ENCODE results near the gene TSPAN33.
A peak's percentile ranks its signal among the peaks of the same experiment; 100 is the strongest.

The TSPAN33 gene

DNA sequence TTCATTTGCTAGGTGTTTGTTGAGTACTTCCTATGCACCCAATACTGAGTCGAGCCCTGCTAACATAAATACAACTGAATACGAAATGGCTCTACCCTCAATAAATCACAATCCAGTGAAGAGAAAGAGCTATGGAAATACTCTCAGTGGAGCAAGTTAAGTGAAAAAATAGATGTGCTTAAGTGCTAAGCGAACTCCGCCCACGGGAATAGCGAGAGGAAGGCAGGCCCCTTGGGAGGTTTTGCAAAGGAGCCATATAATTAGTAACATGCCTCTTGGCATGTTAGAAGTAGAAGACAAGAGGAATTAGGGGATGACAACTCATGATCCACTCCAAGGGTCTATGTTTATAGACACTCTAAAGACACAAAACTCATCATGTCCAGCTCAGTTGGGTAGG lies 42.8 kb upstream of the TSPAN33 start:
- Histone ChIP-seq H2AFZ (ENCODE audit: low read length) (no peak overlapping the region), H4K91ac (ENCODE audit: low read depth, low read length, poor library complexity) (no peak overlapping the region), H4K8ac (ENCODE audit: low read depth, low read length) (no peak overlapping the region), H3K9ac (ENCODE audit: low read depth, low read length, poor library complexity) (no peak overlapping the region), H2BK12ac (ENCODE audit: low read length) (no peak overlapping the region), H3K27ac (replicated peaks; ENCODE audit: low read length) (no peak overlapping the region), H3K4me2 (ENCODE audit: insufficient read depth, low read length, poor library complexity, severe bottlenecking) (no peak overlapping the region), H3K79me1 (ENCODE audit: low read depth, low read length) (no peaks in the 10 kb centered on the region), H2AK5ac (ENCODE audit: low read depth, low read length) (no peak overlapping the region), H2BK5ac (ENCODE audit: low read length) (no peak overlapping the region), H3K9me3 (replicated peaks in 1 of 2; ENCODE audit: control insufficient read depth in 2 of 2, insufficient read depth in 1 of 2, low read depth in 1 of 2, low read length in 2 of 2) (no peaks in the 10 kb centered on the region), H2BK120ac (ENCODE audit: low read depth, low read length) (no peak overlapping the region), H3K14ac (ENCODE audit: low read length) (no peak overlapping the region), H3K4me3 (ENCODE audit: low read length in 2 of 2) (no peak overlapping the region), H3K23ac (ENCODE audit: low read depth, low read length, poor library complexity) (no peak overlapping the region), H2BK15ac (ENCODE audit: low read length) (no peak overlapping the region), H3K18ac (ENCODE audit: low read length) (no peak overlapping the region), H3K36me3 (replicated peaks in 1 of 2; ENCODE audit: control insufficient read depth in 2 of 2, insufficient read depth in 2 of 2, low read length in 2 of 2) (no peaks in the 10 kb centered on the region), H3K27me3 (ENCODE audit: control insufficient read depth in 3 of 3, insufficient read depth in 3 of 3, low read depth in 1 of 3, low read length in 3 of 3) (peaks cover 0 to 6% (median 0%) of the 10 kb centered on the region in 3 experiments), H3K4me1 (ENCODE audit: control insufficient read depth in 2 of 2, insufficient read depth in 1 of 2, low read depth in 1 of 2, low read length in 2 of 2) (peaks cover 2 to 16% of the 10 kb centered on the region in 2 donors), H3K4ac (ENCODE audit: low read length) (no peak overlapping the region)
- no peak for DNase-seq (ENCODE audit: low spot score)
- WGBS, 2 donors (ENCODE audit: extremely low coverage in 2 of 2, insufficient read length in 2 of 2, insufficient replicate concordance in 1 of 2) = no CpG with 5 or more reads among the region's 6 CpGs

DNA sequence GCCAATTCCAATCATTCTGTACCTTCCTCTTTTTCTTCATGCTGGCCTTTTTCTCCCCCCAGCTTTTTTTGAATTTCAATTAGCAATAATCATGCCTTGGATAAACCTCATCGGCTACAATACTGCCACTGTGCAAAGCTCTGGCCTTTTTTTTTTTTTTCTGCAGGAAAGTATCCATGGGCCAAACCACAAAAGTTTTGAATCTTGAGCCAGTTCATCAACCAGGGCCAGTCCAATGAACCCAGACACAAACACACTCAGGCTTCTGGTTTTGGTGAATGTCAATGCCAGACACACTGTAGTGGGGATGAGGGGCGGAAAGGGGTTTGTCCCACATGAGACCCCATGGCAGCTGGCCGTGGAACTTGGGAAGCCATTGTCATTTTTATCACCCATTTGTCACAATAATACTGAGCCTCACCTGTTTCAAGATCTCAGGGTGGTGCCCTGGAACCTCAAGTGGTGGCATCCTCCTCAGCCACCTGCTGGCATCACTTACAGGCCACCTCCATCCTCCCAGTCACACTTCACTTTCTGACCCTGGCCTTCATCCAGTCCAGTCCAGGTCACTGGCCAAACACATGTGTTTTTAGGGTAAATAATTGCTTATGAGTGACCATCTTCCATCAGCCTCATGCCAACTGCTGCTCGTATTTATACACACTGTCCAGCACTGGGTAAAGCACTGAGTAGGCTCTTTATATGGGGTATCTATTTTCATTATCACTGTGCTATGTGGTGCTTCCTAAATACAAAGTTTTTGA lies 40.8 kb upstream of the TSPAN33 start:
- H3K4ac ChIP-seq (ENCODE audit: low read length) = no peak overlapping the region
- no peaks in the 10 kb centered on the region for H3K79me1 ChIP-seq (ENCODE audit: low read depth, low read length)

DNA sequence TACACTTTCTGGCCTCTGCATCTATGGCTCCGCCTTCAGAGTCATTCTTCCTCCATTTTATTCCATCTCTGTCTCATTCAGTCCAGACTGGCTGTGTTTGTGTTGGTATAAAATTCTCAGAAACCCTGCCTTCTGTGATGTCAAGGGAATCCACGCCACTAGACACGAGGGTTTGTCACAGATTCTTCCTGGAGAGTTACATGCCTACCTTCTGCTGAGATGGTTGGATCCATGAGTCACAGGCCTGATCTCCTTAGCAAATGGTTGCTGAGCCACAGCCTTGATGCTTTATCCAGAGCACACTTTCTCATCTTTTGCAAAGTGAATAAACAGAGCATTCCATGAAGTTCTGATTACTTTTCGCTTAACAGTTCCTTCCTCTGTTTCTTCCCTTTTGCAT lies 35.9 kb upstream of the TSPAN33 start:
- Histone ChIP-seq H3K79me1 (ENCODE audit: low read depth, low read length) (no peaks in the 10 kb centered on the region), H3K4me1 (ENCODE audit: control insufficient read depth in 2 of 2, insufficient read depth in 1 of 2, low read depth in 1 of 2, low read length in 2 of 2) (peaks cover 6 to 8% of the 10 kb centered on the region in 2 donors), H3K27me3 (ENCODE audit: control insufficient read depth in 3 of 3, insufficient read depth in 3 of 3, low read depth in 1 of 3, low read length in 3 of 3) (peaks cover 0 to 3% (median 0%) of the 10 kb centered on the region in 3 experiments), H3K4ac (ENCODE audit: low read length) (no peak overlapping the region), H3K9ac (ENCODE audit: low read depth, low read length, poor library complexity) (no peak overlapping the region), H3K36me3 (replicated peaks in 1 of 2; ENCODE audit: control insufficient read depth in 2 of 2, insufficient read depth in 2 of 2, low read length in 2 of 2) (no peaks in the 10 kb centered on the region), H3K4me2 (ENCODE audit: insufficient read depth, low read length, poor library complexity, severe bottlenecking) (no peak overlapping the region), H3K18ac (ENCODE audit: low read length) (no peak overlapping the region), H4K8ac (ENCODE audit: low read depth, low read length) (no peak overlapping the region), H2AK5ac (ENCODE audit: low read depth, low read length) (no peak overlapping the region), H3K14ac (ENCODE audit: low read length) (no peak overlapping the region), H3K23ac (ENCODE audit: low read depth, low read length, poor library complexity) (no peak overlapping the region), H2BK5ac (ENCODE audit: low read length) (no peak overlapping the region), H2AFZ (ENCODE audit: low read length) (peak overlapping the region; percentile 66), H2BK120ac (ENCODE audit: low read depth, low read length) (no peak overlapping the region), H4K91ac (ENCODE audit: low read depth, low read length, poor library complexity) (no peak overlapping the region), H2BK12ac (ENCODE audit: low read length) (no peak overlapping the region), H3K4me3 (ENCODE audit: low read length in 2 of 2) (no peak overlapping the region), H3K9me3 (replicated peaks in 1 of 2; ENCODE audit: control insufficient read depth in 2 of 2, insufficient read depth in 1 of 2, low read depth in 1 of 2, low read length in 2 of 2) (no peaks in the 10 kb centered on the region), H3K27ac (replicated peaks; ENCODE audit: low read length) (no peak overlapping the region), H2BK15ac (ENCODE audit: low read length) (no peak overlapping the region)
- no peak for DNase-seq (ENCODE audit: low spot score)
- no CpG with 5 or more reads among the region's 4 CpGs for WGBS, 2 donors (ENCODE audit: extremely low coverage in 2 of 2, insufficient read length in 2 of 2, insufficient replicate concordance in 1 of 2)

More for the DNA sequence above, 40.8 kb upstream of the TSPAN33 start:
- Histone ChIP-seq H3K27ac (replicated peaks; ENCODE audit: low read length) (no peak overlapping the region), H3K4me3 (ENCODE audit: low read length in 2 of 2) (peak overlapping the region in 1 of 2 donors; percentile 57), H2BK120ac (ENCODE audit: low read depth, low read length) (no peak overlapping the region), H3K18ac (ENCODE audit: low read length) (no peak overlapping the region), H3K14ac (ENCODE audit: low read length) (no peak overlapping the region), H3K23ac (ENCODE audit: low read depth, low read length, poor library complexity) (no peak overlapping the region), H3K36me3 (replicated peaks in 1 of 2; ENCODE audit: control insufficient read depth in 2 of 2, insufficient read depth in 2 of 2, low read length in 2 of 2) (no peaks in the 10 kb centered on the region), H2BK15ac (ENCODE audit: low read length) (no peak overlapping the region), H3K4me1 (ENCODE audit: control insufficient read depth in 2 of 2, insufficient read depth in 1 of 2, low read depth in 1 of 2, low read length in 2 of 2) (peaks cover 2 to 16% of the 10 kb centered on the region in 2 donors), H3K9me3 (replicated peaks in 1 of 2; ENCODE audit: control insufficient read depth in 2 of 2, insufficient read depth in 1 of 2, low read depth in 1 of 2, low read length in 2 of 2) (no peaks in the 10 kb centered on the region), H3K27me3 (ENCODE audit: control insufficient read depth in 3 of 3, insufficient read depth in 3 of 3, low read depth in 1 of 3, low read length in 3 of 3) (peaks cover 0 to 3% (median 0%) of the 10 kb centered on the region in 3 experiments), H2BK5ac (ENCODE audit: low read length) (no peak overlapping the region), H4K8ac (ENCODE audit: low read depth, low read length) (no peak overlapping the region), H2BK12ac (ENCODE audit: low read length) (no peak overlapping the region), H3K9ac (ENCODE audit: low read depth, low read length, poor library complexity) (no peak overlapping the region), H3K4me2 (ENCODE audit: insufficient read depth, low read length, poor library complexity, severe bottlenecking) (no peak overlapping the region), H4K91ac (ENCODE audit: low read depth, low read length, poor library complexity) (no peak overlapping the region), H2AK5ac (ENCODE audit: low read depth, low read length) (no peak overlapping the region), H2AFZ (ENCODE audit: low read length) (no peak overlapping the region)
- WGBS, 2 donors (ENCODE audit: extremely low coverage in 2 of 2, insufficient read length in 2 of 2, insufficient replicate concordance in 1 of 2) = no CpG with 5 or more reads among the region's 4 CpGs
- DNase-seq (ENCODE audit: low spot score) = no peak

DNA sequence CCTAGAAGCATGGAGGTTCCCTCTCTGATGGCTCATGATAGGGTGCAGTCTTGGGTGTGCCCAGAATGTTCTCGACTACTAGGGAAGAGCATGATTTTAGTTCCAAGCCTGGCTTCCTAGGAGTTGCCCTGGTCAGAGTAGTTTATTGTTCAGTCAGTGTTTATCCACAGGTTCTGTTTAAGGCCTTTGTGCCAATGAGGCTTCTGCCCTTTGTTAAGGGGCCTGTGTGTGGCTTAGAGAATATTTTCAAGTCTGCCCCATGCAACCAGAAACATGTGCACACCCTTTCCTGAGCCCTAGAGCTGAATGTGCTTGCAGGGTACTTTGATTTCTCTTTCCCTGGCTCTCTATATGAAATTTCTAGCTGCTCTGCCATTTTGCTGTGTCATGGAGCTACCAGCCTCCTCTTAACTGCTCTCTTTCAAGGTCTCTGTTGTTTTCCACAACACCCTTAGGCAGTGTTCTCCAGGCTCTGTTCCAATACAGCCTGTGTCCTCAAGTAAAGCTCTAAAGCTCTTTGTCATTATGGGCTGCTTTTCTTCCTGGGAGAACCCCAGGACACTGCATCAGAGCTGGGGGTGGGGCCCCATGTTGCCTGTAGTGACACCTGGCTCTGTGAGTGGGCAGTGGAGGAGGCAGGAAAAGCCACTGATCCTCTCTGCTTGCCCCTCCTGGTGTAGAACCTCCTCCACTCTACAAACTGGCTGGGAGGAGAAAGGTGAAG lies 34.1 kb upstream of the TSPAN33 start:
- H2AFZ ChIP-seq (ENCODE audit: low read length) = peak overlapping the region; percentile 82
- H2BK120ac ChIP-seq (ENCODE audit: low read depth, low read length) = no peak overlapping the region
- no peak overlapping the region for H4K91ac ChIP-seq (ENCODE audit: low read depth, low read length, poor library complexity)
- H4K8ac ChIP-seq (ENCODE audit: low read depth, low read length) = no peak overlapping the region
- H3K4ac ChIP-seq (ENCODE audit: low read length) = no peak overlapping the region
- no CpG with 5 or more reads among the region's 1 CpG for WGBS, 2 donors (ENCODE audit: extremely low coverage in 2 of 2, insufficient read length in 2 of 2, insufficient replicate concordance in 1 of 2)
- no peaks in the 10 kb centered on the region for H3K36me3 ChIP-seq (replicated peaks in 1 of 2; ENCODE audit: control insufficient read depth in 2 of 2, insufficient read depth in 2 of 2, low read length in 2 of 2)
- H3K4me1 ChIP-seq (ENCODE audit: control insufficient read depth in 2 of 2, insufficient read depth in 1 of 2, low read depth in 1 of 2, low read length in 2 of 2) = peaks cover 6% of the 10 kb centered on the region in 2 donors
- no peak overlapping the region for H2BK15ac ChIP-seq (ENCODE audit: low read length)
- H3K23ac ChIP-seq (ENCODE audit: low read depth, low read length, poor library complexity) = no peak overlapping the region
- H2BK5ac ChIP-seq (ENCODE audit: low read length) = no peak overlapping the region
- no peaks in the 10 kb centered on the region for H3K79me1 ChIP-seq (ENCODE audit: low read depth, low read length)
- no peak overlapping the region for H3K4me2 ChIP-seq (ENCODE audit: insufficient read depth, low read length, poor library complexity, severe bottlenecking)
- H2BK12ac ChIP-seq (ENCODE audit: low read length) = no peak overlapping the region
- H3K4me3 ChIP-seq (ENCODE audit: low read length in 2 of 2) = no peak overlapping the region
- H3K27me3 ChIP-seq (ENCODE audit: control insufficient read depth in 3 of 3, insufficient read depth in 3 of 3, low read depth in 1 of 3, low read length in 3 of 3) = peaks cover 0 to 7% (median 0%) of the 10 kb centered on the region in 3 experiments
- no peak for DNase-seq (ENCODE audit: low spot score)
- no peak overlapping the region for H3K27ac ChIP-seq (replicated peaks; ENCODE audit: low read length)
- no peak overlapping the region for H2AK5ac ChIP-seq (ENCODE audit: low read depth, low read length)
- no peak overlapping the region for H3K18ac ChIP-seq (ENCODE audit: low read length)
- peaks cover 0 to 2% of the 10 kb centered on the region in 2 donors for H3K9me3 ChIP-seq (replicated peaks in 1 of 2; ENCODE audit: control insufficient read depth in 2 of 2, insufficient read depth in 1 of 2, low read depth in 1 of 2, low read length in 2 of 2)
- no peak overlapping the region for H3K14ac ChIP-seq (ENCODE audit: low read length)
- H3K9ac ChIP-seq (ENCODE audit: low read depth, low read length, poor library complexity) = no peak overlapping the region

All from neuronal stem cell (in vitro differentiated cells).